NCI-H1417 treated with DMSO at 0.1 percent for 48 hours (cell line): ENCODE measurements around the gene DENND4C.
"Not testable (repeated sequence)": the region's sequence is repeated elsewhere in the genome, so short reads cannot be mapped to it uniquely, and the experiment has no call there.

ENCODE experiments used
- DNase-seq: peaks from one replicate; lab custom pipeline; 2025; lab: John Stamatoyannopoulos, UW

The DENND4C gene

DNA sequence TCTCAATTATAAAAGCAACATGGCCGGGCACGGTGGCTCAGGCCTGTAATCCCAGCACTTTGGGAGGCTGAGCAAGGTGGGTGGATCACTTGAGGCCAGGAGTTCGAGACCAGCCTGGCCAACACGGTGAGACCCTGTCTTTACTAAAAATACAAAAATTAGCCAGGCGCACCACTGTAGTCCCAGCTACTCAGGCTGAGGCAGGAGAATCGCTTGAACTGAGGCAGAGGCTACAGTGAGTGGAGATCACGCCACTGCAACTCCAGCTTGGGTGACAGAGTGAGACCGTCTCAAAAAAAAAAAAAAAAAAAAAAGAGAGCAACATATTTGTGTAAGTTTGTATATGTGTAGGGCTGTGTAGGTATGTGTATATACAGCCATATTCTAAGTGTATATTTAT is 142.1 kb downstream of the DENND4C start:
- no peak for DNase-seq

DNA sequence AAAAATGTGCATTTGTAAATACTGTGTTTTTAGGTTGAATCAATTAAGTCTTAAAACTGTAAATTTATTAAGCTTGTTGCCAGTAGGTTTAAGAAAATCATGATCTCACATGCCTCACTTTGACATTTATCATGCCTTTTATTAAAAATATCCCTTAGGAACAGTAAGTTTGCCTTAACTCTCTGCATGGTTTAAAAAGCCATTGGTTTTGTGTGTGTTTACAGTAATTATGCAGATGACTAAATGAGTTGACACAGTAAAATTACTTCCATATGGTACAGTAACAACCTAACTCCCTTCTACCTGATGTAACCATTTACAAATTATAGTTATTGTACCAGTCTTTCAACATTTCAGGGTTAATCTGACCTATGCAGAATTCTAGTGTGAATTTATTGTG is 143.0 kb downstream of the DENND4C start:
- no peak for DNase-seq

DNA sequence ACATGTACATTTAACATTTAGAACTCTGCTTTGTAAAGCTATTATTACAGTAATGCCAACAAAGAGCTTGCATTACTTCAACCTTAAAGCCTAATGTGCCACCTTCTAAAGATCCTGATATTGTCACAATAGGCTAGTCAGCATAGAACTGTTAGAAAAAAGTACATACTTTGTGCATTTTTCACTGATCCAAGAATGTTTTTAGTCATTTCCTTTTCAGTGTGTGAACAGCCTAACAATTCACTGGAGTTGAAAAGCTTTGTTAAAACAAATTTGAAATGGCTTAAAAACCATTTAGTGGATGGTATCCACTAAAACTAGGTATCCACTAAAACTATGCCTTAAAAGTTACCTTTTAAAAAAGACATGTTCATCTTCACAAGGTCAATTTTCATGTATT is 145.0 kb downstream of the DENND4C start:
- DNase-seq = no peak

DNA sequence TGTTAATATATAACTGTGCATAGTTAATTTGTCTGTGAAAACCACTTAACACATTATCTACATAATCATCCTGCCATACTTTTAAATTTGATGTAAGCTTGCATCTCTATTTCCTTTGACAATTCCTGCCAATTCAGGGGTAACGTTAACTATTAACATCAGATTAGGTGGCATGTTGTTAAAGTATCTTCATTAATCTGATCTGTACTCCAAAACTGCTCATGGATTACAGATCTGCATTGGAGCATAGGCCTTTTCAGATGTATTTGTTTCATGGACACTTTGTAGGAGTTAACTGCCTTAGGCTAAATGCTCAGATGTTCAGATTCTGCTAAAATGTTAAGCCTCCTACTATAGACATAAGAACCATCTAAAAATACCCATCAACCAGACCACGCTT is 146.4 kb downstream of the DENND4C start:
- DNase-seq = no peak

DNA sequence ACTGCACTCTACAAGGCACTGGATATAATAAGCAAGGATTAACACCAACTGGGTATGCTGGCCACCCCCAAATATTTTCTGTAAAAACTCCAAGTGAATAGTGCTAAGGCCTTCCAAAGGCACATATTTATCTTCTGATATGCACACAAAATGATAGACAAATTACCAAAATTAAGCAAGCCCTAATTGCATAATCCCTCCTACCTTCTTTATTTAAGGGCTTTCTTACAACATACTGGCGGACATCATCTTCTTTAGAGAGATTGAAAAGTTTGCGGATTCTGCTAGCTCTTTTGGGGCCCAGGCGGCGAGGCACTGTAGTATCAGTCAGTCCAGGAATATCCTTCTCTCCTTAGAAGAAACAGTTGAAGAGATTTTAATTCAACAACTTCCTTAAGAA is 147.7 kb downstream of the DENND4C start:
- no peak for DNase-seq

DNA sequence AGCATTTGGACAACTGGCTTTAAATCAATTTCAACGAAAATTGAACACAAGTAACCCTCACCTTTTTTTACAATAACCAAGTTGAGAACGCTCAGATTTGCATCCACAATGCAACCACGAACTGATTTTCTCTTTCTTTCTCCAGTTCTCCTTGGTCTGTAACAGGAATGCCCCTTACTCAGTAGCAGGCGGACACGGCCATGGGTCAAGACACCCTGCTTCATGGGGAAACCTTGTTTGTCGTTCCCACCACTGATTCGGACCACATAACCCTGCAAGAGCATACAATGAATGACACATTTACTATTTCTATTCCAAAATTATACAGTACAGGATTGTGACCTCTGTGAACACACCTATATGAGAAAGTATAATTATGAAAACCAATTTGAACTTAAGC is 148.2 kb downstream of the DENND4C start:
- no peak for DNase-seq

DNA sequence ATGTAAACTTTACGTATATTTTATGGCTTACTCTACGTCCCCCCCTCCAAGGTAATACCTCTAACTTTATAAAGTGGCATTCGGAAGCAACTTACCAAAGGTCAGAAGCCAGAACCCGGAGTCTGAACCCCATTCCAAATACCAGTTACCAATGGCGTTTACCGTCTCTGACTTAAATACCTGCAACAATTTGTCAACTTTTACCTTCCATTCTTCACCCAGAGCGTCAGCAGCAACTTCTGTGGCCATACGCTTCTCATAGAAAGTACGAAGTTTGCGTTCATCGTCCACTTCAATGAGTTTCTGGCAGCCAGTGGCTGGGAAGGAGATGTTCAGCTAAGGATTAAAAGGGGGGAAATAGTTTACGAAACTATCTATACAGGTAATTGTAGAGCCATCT is 148.8 kb downstream of the DENND4C start:
- no peak for DNase-seq

DNA sequence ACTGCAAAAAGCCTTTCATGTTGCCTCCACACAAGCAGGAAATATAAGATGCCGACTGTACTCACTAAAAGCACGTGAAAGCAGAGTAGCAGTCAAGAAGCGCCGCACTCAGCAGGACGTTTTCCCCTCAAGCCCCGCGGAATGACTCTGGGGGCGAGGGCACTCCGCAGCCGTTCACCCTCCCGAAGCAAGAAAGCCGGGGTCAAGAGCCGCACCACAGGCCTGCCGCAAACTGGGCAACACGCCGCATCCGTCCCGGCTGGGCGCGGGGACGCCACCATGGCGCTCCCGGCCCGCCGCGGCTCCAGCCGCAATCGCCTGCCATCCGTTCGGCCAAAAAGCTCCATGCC is 149.2 kb downstream of the DENND4C start:
- no peak for DNase-seq

DNA sequence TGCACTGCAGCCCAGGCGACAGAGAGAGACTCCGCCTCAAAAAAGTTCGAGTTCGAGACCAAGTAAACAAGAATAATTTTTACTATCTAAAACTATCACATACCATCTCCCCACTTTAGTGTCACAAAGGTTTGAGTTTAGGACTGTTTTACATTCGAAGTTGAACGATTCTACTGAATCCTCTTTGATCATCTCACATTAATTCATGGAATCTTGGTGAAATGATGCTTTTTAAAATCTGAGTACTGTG is 150.3 kb downstream of the DENND4C start:
- DNase-seq = no peak

DNA sequence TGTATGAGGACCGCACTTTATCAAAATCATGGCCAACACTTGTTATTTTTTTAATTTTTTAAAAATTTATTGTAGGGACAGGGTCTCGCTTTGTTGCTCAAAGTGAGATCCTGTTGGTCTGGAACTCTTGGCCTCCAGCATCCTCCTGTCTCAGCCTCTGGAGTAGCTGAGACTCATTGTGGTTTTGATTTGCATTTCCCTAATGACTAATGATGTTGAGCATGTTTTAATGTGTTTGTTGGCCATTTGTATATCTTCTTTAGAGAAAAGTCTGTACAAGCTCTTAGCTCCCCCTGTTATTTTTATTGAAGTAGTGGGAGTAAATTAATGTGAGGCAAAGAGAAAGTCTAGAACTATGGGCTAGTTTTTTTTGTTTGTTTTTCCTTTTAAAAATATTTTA is 151.2 kb downstream of the DENND4C start:
- no peak for DNase-seq

DNA sequence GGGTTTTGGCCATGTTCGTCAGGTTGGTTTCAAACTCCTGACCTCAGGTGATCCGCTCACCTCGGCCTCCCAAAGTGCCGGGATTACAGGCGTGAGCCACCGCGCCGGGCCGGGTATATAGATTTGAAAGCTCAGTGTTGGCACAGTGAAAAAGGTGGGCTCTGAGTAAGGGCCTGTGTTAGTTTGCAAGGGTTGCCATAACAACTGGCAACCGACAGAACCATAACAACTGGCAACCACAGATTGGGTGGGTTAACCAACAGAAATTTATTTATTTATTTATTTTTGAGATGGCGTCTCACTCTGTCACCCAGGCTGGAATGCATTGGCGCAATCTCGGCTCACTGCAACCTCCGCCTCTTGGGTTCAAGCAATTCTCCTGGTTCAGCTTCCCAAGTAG is 154.7 kb downstream of the DENND4C start:
- DNase-seq = not testable (repeated sequence)

DNA sequence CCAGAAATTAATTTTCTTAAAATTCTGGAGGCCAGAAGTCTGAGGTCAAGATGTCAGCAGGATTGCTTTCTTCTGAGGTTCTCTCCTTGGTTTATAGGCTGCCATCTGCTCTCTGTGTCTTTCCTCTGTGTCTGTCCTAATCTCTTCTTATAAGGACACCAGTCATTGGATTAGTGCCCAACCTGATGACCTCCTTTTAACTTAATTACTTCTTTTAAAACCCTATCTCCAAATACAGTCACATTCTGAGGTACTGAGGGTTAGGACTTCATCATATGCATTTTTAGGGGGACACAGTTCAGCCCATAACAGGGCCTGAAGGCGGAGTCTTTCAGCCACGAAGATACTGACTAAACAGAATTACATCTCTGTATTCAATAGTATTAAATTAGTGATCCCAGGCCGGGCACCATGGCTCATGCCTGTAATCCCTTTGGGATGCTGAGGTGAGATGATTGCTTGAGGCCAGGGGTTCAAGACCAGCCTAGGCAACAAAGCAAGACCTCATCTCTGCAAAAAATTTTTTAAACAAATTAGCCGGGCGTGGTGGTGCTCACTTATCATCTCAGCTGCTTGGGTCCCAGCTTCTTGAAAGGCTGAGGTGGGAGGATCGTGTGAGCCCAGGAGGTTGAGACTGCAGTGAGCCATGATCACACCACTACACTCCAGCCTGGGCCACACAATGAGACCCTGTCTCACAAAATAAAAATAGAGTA is 155.5 kb downstream of the DENND4C start:
- DNase-seq = no peak

DNA sequence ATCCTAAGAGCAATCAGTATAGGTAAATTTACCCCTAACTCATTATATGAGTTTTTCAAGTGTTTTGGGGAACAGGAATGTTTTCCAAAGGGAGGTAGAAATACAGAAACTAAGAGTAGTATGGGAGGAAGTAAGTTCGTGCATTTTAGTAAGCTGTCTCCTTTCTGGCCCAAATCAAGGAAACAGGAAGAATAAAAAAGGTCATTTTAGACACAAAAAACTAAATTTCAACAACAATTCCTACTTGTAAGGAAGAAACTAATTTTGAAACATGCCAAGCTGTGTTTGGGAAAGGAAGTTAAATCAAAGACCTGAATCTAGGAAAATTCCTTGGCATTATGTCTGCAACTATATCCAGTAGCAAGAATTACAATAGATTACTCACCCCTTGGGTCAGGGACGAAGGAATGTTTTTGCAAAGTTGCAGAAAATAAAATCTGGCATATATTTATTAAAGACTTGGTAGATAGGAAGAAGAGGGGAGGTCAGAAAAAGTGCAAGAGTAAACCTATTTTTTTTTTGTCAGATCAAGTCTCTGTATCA is 156.1 kb downstream of the DENND4C start:
- DNase-seq = no peak

DNA sequence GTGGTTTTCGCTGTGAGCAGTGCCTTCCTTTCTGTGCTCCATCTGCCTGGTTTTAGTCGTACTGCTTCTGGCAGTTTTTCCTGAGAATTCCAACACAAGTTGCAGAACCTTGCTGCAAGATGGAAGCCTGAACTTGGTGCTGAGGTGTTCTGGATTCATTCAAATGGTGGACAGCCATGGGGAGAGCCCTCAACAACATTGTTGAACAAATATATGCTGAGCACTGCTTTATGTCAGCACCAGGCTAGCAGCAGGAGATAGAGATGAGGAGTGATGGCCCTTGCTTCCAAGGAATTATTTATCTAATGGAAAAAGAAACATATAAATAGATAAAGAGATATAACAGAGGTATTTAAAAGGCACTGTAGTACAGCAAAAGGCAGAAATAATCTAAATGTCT is 156.8 kb downstream of the DENND4C start:
- no peak for DNase-seq

DNA sequence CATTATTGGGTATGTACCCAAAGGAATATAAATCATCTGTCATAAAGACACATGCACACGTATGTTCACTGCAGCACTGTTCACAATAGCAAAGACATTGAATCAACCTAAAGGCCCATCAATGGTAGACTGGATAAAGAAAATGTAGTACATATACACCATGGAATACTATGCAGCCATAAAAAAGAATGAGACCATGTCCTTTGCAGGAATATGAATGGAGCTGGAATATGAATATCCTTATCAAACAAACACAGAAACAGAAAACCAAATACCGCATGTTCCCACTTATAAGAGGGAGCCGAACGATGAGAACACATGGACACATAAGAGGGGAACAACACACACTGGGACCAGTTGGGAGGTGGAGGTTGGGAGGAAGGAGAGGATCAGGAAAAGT is 159.0 kb downstream of the DENND4C start:
- not testable (repeated sequence) for DNase-seq

DNA sequence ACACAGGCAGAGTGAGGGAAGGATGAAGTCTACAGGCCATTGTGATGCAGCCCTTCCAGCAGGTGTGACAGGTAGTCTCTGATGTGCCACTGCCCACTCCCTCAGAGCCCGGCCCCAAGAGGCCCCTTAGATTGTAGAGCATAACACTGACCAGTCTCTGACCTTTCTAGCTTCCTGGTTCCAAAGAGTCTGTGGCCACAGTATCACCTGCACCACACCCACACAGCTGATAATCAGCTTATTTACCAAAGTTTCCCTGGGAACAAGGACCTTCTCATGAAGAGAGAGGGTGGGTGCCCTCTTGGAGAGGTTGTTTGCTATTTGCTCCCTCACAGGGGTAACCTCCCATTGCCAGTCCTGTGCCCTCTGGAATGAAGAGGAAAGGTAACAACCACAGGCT is 167.4 kb downstream of the DENND4C start:
- no peak for DNase-seq

DNA sequence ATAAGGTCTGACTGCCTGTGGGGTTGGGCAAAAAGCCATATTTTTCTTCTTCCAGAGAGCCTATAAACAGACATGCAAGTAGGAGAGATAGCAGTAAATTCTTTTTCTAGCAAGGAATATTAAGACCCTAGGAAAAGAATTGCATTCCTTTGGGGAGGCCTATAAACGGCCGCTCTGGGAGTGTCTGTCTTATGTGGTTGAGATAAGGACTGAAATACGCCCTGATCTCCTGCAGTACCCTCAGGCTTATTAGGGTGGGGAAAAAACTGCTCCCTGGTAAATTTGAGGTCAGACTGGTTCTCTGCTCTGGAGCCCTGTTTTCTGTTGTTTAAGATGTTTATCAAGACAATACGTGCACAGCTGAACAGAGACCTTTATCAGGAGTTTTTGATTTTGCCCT is 172.7 kb downstream of the DENND4C start:
- not testable (repeated sequence) for DNase-seq

DNA sequence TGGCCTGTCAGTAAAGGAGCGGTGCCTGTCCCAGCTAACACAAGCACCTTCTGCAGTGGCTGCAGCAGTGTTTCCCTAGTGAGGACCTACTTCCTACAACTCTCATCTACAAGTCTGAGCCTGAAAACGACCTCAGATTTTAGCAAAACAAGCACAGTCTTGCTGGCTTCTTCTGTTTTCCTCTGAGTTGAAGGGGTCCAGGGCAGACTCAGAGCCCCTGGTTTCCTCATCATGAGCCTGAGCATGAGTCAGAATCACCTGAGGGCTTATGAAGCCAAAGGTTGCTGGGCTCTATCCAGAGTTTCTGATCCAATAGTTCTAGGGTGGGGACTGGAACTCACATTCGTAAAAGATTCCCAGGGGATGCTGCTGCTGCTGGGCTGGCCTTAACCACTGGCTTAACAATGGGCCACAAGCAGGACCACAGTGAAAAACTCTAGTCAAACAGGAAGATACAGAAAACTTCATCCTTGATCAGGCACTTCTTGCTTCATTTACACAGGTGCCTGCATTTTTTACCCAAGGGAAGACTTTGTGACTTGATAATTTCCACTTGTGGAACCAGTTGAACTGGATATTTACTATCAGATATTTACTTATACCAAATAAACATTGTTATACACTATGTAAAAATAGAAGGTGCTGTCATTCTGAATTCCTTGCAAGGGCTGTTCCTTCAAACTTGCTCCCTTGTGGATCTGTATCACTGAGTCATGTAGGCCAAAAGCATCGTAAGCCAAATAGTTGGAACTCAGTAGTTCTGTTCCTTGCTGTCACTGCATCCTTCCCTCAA is 174.0 kb downstream of the DENND4C start:
- DNase-seq = no peak

DNA sequence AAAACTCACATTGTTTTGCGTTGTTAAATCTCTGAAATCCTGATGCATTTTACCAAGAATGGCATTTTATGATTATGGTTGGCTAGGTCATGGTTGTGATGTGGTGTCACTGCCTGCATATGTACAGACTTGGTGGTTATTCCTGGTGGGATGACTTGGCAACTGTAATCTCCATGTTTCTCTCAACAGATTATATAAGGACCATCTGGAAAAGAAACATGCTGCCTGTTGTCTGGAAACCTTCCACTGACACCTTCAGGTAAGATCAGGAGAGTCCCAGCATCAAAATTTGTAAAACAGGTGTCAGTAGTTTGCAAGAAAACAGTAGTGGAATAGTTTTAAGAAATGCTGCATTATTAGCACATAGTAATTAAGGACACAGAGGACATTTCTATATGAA is 175.3 kb downstream of the DENND4C start:
- DNase-seq = no peak

DNA sequence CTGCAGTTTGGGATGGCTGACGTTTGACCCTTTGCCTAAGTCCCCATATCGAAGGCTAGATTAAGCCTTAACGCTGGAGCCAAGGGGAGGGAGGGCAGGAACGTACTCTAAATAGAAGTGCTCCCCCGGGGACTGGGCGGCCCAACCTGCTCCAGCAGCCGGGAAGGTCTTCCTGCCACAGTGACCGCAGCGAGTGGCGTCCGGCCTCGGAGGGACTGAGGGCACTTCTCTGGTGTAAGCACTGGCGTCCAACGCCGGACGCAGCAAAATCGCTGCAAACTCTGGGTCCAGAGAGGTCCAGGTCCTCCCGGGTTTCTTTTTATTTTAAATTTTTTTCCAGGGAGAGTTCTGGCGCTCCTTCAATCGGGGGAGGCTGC is 177.8 kb downstream of the DENND4C start:
- DNase-seq = no peak

DNA sequence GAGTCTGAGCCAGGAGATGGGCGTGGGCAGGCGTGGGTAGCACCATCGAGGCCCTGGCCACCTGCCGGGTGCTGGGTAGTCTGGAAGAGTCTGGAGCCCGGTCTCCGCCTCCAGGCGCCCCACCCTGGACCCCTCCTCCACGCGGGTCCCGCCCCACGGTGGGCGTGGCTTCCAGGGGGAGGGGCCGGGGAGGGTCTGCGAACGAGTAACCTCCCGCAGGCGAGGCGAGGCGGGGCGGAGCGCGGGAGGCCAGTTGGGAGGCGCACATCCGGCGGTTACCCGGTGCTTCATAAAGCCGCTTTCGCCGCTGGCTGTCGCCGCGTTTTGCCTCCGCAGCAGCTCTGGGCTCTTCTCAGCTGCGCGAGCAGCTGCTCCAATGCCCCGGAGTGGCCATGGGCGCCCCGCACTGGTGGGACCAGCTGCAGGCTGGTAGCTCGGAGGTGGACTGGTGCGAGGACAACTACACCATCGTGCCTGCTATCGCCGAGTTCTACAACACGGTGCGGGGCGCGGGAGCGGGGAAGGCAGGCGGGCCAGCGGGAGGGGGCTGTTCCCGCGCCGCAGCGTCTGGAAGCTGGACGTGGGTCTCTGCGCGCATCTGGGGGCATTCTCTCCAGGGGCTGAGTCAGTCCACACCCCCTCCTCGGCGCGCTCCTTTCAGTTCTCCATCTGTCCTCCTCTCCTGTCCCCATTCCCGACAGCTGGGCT is 178.4 kb downstream of the DENND4C start, which contains the start of gene ACER2:
ACER2 (plus strand) TSS at position 317 of the 708 bp plus-strand sequence; CDS start at position 393, 76 bp downstream.
- DNase-seq = no peak

DNA sequence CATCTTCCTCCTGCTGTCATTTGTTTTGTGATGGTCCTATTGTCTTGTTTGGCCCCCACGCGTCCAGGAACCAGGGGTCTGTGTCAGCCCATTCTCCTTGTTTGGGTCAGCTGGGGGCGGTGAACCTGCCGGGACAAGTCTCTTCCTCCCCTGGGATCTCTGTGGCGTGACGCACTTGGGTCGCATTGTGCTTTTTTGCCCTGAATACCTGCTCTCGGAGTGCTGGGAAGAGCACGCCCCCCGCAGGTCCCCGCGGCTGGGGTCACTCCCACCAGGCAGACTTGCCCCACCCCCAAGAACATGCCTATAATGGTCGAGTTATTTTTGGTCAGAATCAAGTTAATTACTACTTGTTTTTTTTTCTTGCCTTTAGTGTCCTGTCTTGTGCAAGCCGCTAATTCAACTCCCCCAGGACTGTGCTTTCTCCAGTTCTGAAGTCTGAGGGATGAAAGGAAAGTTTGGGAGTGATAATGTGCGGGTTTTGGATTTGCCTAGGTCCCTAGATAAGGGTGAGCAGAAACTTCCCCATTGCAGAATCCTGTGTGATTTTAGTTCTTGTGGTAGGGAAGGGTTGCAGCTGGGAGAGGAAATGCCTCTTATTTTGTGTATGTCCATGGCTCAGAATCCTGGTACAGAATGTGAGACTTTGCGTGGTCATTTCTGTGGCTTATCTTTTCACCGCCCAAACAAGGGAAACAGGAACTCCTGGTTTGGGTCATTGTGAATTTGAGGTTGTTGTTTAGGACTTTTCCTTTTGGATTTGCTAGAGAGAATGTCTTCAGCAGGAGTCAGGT is 179.1 kb downstream of the DENND4C start:
- DNase-seq = no peak

DNA sequence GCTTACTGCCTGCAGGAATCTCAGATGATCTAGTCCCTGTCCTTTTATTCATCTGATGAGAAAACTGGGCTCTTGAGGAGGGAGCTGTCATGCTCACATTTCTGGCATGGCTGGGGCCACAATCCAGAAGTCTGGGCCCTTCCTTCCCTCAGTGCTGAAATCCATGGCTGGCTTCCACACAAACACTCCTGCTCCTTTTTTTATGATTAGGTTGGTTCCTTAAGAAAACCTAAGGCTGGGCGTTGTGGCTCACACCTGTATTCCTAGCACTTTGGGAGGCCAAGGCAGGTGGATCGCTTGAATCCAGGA is 179.7 kb downstream of the DENND4C start:
- DNase-seq = no peak
